CD4-positive, alpha-beta T cell treated with Interleukin-15 for 1 hour (primary cell): Measurements from ENCODE around the gene ATP6V0E2.

Source experiments
- DNase-seq: peaks from one replicate; pipeline ENCODE4 v3.0.0-alpha.2; 2020

The ATP6V0E2 gene

DNA sequence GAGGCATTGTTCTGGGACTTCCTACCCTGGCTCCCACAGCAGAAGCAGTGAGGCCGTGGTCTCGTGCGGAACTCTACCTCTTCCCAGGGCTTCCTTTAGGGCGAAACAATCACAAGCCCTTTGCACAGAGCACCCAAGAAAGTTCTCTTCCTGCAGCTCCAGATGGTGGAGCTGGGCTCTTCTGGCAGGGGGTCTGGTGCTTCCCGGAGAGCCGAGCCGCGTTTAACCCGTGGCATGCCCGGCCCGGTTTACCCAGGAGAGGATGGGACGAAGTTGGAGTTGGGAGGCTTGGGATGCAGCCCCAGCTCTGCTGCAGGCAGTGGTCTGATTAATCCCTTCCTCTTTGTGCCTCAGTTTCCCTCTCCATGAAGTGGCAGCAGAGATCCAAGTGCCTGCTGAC, 9.0 kb upstream of the ATP6V0E2 start:
- no peak for DNase-seq

DNA sequence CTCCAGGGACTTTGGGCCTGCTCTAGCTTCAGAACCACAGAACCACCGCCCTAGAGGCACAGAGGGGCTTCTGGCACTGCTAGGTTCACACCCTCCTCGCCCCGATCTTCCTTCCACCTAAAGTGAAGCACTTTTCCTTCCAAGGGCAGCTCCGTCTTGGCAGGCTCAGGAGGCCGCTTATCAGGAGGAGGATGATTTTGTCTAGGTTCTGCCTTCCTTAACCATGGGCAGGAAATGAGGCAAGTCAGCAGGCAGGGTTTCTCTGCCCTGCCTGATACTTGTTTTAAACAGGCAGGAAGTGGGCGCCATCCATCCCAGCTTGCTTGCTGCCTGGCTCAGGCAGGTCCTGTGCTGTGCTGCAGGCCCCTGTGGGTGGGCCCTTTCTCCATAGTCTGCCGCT, 8.3 kb upstream of the ATP6V0E2 start:
- DNase-seq, result peak; percentile 44

GRCh38 chr7:149866139-149866778, 7.5 kb upstream of the ATP6V0E2 start:
- DNase-seq, result no peak

GRCh38 chr7:149866779-149867447, 6.9 kb upstream of the ATP6V0E2 start:
- DNase-seq, result no peak

- no peak for DNase-seq
Observed at GRCh38 chr7:149867762-149868622, 5.8 kb upstream of the ATP6V0E2 start.

DNA sequence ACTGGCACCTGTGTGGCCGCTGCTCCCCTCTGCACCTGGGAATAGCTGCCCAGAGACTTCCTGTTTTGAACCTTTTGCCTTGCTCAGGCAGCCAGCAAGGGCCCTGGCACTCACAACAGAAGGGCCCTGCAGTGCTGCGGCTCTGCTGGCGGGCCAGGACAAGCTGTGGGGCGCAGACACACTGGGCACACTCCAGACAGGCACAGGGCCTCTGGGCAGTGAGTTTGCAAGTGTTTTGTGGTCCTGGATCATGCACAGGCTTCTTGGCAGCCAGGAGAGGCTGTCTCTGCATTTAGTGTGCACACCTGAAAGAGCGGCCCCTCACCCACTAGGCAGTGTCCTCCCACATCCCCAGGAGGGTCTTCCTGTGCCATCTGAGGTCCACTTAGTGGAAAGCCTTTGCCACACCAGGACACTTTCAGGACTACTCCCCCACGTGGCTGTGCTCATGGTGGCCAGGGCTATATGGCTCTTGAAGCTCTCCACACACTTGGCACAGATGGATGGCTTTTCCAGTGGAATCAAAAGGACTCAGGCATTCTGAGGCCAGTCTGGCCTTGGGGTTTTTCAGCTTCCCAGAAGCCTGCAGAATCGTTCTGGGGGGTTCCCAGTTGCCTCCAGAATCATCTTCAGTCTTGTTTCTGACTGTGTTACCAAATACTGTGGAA, 5.0 kb upstream of the ATP6V0E2 start:
- no peak for DNase-seq

DNA sequence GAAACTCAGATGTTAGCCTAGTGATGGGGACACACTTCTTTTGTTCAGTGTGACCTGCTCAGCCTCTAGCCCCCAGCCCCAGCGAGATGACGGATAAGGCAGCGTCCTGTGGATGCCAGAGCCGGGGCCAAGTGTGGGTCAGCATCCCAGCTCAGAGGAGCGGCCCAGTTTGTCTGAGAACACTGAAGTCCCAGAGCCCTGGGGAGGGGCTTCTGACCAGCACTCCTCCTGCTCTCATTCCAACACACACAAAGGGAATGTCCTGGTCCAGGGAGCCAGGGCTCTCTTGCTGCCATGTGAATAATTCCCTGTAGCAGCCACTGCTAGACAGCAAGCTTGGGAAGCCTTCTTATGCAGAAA, 4.5 kb upstream of the ATP6V0E2 start:
- no peak for DNase-seq

DNA sequence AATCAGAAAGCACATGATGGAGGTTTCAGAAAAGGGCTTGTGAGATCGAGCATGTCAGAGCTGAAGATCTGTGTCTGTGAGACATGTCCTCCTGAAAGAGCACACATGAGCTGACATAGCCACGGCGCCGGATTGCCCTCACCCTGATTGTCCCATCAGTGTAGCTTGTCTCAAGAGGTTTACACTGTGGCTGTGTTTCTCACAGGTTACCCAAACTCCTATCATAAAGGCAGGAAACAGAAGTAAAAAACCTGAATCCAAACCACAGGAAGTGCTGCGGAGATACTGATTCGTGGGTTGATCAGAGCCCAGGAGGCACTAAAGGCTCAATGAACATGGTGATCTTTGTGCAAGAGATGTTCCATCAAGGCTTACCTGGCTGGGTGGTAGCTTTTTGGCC, 3.9 kb upstream of the ATP6V0E2 start:
- peak; percentile 38 for DNase-seq

- DNase-seq, result no peak
Observed at GRCh38 chr7:149870274-149870673, 3.5 kb upstream of the ATP6V0E2 start.

DNA sequence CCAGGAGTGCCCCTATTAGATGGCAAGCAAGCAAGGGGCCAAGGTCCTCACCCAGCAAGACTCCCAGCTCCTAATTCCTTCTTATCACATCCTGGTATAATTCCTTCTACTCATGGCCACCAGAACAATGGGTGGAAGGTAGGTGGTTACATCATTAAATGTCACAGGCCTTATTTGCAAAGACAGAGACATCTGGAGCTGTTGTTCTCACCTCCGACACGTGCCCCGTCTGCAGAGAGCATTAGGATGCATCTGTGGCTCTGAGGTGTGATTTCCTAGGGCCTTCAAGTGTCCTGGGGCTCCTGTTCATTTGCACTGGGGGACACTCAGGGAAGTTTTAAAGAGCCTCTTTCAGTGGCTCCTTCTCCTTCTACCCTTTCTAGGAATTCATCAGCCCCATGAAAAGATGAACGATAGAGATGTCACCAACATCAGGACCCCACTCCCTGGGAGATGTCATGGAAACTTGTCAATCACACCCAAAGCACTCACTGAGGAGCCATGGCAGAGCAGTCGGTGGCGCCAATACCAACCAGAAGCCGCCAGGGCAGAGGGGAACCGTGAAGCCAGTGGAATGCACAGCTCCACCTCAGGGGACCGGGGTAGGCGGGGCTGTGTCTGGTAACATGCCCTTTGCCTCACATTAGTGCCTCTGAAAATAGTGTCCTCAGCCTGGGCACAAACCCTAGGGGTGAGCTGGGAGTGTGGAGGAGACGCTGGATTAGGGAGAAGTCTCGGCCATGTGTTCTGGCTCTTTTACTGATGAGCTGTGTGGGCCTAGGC, 2.9 kb upstream of the ATP6V0E2 start:
- no peak for DNase-seq

- no peak for DNase-seq
Observed at GRCh38 chr7:149871576-149871975, 2.2 kb upstream of the ATP6V0E2 start.

- peak; percentile 57 for DNase-seq
Observed at GRCh38 chr7:149872419-149873073, 1.2 kb upstream of the ATP6V0E2 start.

DNA sequence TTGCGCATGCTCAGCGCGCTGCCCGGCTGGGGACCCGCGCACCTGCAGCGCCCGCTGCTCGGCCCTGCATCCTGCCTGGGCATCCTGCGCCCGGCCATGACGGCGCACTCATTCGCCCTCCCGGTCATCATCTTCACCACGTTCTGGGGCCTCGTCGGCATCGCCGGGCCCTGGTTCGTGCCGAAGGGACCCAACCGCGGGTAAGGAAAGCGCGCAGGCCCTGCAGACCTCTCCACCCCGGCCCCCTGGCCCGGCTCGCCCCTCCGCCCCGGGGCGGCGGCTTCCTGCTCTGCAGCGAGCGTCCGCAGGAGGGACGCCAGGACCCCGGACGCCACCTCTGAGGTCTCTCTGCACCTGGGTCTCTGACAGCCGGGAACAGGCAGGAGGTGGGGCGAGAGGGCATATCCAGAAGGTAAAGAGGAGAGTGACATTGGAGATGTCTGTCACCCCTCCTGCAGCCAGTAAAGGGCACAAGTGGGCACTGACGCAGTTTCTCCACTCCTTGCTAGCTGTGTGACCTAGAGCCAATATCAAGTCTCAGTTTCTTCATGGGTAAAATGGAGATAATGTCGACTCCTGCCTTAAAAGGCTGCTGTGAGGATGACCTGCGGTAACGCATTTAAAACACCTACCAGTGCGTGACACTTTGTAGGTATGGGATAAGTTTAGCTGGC, 338 bp downstream of the ATP6V0E2 start:
- no peak for DNase-seq

DNA sequence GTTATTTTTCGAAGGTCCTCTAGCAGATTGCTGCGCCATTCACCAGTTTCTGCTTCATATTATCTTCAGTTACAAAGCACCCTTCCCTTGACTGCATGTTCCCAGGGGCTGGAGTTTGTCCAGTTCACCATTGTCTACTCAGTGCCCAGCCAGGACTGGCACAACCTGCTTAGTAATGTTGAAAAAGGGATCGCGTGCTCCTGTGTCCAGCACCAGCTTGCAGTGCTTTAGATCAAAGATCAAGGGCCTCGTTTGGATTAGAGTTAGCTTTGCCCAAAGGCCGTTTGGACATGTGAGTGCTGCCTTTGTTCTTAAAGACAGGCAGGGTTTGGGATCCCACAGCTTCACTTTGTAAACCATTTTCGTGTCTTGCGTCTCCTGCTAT, 867 bp downstream of the ATP6V0E2 start:
- no peak for DNase-seq

- DNase-seq, result no peak
Observed at GRCh38 chr7:149875396-149875795, 1.6 kb downstream of the ATP6V0E2 start.

DNA sequence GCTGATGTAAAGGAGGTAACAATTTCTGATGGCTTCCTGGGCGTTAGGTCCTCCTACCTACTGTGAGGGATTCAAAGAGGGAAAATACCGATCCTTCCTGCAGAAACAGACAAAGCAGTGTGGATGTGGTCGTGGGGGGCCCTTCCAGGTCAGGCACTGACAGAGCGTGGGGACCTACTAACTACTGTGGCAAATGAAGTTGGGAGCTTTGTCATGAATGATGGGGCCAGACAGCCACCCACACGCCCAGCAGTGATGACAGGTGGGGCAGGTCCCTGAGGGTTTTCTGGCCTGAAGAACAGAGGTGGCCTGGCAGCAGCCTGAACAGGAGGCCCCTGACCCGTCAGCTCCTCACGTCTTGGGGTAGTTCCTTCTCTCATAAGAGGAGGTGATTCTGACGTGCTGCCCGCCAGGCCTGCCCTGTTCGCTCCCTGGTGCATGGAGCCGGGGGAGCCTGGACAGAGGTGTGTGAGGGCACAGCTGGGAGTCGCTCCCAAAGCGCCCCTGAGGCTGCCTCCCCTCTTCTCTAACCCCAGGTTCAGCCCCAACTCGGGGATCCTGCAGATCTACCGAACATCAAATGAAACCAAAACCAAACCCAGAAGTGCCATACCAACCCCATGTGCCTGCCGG, 4.2 kb downstream of the ATP6V0E2 start:
- DNase-seq, result no peak

- no peak for DNase-seq
Observed at GRCh38 chr7:149878523-149878921, 4.8 kb downstream of the ATP6V0E2 start.

DNA sequence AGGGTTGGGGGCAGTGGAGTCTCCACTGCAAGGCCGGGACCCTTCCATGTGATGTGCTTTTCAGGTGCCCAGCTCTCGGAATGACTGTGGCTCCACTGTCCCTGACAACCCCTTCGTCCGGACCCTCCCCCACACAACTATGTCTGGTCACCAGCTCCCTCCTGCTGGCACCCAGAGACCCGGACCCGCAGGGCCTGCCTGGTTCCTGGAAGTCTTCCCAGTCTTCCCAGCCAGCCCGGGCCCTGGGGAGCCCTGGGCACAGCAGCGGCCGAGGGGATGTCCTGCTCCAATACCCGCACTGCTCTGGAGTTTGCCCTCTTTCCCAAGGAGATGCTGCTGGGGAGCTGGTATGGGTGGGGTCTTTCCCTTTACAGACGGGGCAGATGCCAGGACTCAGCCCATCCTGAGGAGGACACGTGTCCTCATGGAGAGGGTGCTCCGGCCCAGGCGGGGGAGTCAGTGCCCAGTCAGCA, 5.5 kb downstream of the ATP6V0E2 start:
- no peak for DNase-seq

DNA sequence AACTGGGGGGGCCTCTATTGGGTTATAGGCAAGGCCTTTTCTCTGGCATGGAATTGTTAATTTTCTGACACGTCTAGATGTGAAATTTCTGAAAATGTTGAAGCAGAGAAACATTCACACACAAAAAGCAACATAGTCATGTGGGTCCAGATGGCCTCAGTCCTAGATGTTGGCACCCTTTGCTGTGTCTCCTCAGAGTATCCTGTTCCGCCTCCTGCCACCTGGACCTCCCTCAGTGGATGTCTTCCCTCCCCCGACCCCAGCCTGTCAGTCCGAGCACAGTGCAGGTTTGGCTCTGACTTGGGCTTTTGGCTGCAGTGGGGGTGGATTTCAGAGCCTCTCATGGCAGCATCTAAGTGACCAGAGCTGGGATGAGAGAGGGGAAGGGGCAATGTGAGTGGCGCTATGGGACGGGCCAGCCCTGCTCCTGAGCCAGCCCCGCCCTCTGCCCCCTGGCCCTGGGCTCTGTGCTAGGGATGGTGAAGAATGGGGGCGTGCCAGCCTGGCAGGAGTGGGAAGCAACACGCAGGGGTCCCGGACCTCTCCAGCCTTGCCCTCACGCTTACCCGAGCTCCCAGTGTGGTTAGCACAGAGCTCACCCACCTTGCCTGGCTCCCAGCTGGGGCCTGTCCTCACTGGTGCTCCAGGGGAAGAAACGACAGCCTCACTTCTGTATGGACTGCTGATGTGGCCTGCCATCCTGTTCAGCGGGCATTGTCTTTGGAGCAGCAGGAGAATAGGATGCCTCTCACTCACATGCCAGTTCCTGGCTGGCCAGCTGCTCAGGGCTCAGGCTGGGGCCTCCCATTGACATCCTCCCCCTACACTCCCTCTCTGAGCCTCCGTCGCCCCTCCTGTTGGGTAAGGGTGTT, 6.2 kb downstream of the ATP6V0E2 start:
- no peak for DNase-seq
